RWPE1 (cell line): ENCODE measurements around the gene TMED9.

Source experiments
- CTCF ChIA-PET: fragments of 350-600 bp; sonication (Branson Sonifier 250); formaldehyde crosslinking; extraction: SDS; loops from one replicate; lab custom pipeline; 2021; lab: Yijun Ruan, JAX
- POLR2A ChIA-PET: fragments of 400-600 bp; formaldehyde crosslinking; extraction: SDS; loops from one replicate; lab custom pipeline; 2020; ENCODE audit warnings: antibody characterized with exemption; ENCODE audit not compliant: low non-redundant PET; lab: Yijun Ruan, JAX
- DNase-seq: peaks from one replicate; pipeline ENCODE4 v3.0.0; 2012; ENCODE audit warnings: low spot score
- H3K27ac ChIP-seq: fragments of 450-650 bp; 2 replicates; pipeline ENCODE4 v1.5.1; 2017
- TF ChIP-seq, protein P1 (sequence below): fragments of 450-650 bp; conservative IDR thresholded peaks from 2 replicates; pipeline ENCODE4 v1.5.1; 2017; ENCODE audit warnings: low read depth, mild to moderate bottlenecking

The TMED9 gene

DNA sequence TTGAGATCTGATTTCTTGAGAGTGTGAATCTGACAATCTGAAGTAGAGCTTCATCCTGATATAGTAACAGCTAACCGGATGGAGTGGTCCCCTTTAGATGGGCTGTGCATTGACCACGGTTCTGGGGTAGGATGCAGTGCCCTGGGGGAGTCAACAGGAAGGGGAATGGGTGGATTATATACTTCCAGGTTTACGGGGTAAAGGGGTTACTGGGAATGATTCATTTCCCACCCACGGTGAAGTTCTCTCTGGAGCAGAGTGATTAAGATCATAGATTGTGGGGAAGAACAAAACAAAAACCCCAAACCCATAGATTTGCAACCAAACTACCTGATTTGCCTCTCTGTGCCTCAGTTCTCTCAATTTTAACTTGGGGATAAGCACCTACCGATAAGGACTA is 6.5 kb downstream of the TMED9 start:
- no peak overlapping the region for H3K27ac ChIP-seq
- CTCF ChIA-PET, result interaction anchor here (1.0 kb wide), 1 partner anchor 9 kb away, joined by 4 read pairs; no protein-coding TSS in a partner anchor
- no peak for DNase-seq
- POLR2A ChIA-PET, result interaction anchor here (0.6 kb wide), 1 partner anchor 19 kb away, joined by 4 read pairs; no protein-coding TSS in a partner anchor
- TF ChIP-seq, protein P1, sequence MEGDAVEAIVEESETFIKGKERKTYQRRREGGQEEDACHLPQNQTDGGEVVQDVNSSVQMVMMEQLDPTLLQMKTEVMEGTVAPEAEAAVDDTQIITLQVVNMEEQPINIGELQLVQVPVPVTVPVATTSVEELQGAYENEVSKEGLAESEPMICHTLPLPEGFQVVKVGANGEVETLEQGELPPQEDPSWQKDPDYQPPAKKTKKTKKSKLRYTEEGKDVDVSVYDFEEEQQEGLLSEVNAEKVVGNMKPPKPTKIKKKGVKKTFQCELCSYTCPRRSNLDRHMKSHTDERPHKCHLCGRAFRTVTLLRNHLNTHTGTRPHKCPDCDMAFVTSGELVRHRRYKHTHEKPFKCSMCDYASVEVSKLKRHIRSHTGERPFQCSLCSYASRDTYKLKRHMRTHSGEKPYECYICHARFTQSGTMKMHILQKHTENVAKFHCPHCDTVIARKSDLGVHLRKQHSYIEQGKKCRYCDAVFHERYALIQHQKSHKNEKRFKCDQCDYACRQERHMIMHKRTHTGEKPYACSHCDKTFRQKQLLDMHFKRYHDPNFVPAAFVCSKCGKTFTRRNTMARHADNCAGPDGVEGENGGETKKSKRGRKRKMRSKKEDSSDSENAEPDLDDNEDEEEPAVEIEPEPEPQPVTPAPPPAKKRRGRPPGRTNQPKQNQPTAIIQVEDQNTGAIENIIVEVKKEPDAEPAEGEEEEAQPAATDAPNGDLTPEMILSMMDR, result no peak

DNA sequence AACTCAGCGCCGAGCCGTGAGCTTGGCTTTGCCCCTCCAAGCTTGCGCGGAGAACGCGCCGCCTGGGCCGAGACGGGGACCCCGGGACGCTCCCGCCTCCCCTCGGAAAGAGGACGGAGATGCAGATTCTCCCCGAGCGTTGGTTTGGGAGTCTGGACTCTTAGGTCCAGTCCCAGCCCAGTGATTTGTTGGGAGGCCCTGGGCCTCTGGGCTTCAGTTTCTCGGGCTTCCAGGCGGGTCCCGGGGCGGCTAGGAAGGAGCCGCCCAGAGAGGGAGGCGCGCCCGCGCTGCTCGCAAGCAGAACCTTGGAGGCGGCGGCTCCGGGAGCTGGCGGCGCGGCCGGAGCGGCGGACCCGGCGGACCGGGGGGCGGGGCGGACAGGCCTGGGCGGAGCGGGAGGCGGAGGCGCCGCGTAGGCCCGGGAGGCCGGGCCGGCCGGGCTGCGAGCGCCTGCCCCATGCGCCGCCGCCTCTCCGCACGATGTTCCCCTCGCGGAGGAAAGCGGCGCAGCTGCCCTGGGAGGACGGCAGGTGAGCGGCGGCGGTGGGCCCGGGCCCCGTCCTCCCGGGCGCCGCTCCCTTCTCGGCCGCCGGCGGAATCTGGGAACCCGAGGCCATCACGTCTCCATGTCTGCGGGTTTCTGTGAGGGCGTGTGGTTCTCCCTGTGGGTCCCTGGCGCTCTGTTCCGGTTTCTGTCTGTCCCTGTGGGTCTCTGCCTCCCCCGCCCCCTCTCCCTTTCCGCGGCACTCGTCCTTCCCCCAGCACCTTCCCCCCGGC is 7.9 kb downstream of the TMED9 start, which contains the start of gene B4GALT7:
Gene B4GALT7, plus strand, starts transcription at position 402 of the 777 bp plus-strand sequence. Its CDS starts 79 bp downstream, at position 481.
- POLR2A ChIA-PET, result interaction anchor here (0.6 kb wide), 1 partner anchor 78 kb away, joined by 3 read pairs; no protein-coding TSS in a partner anchor
- DNase-seq, result peak; percentile 91
- CTCF ChIA-PET, result no interaction called here
- H3K27ac ChIP-seq, result peak within 1 kb of the TSS; percentile 88
- TF ChIP-seq, protein P1, result no peak

DNA sequence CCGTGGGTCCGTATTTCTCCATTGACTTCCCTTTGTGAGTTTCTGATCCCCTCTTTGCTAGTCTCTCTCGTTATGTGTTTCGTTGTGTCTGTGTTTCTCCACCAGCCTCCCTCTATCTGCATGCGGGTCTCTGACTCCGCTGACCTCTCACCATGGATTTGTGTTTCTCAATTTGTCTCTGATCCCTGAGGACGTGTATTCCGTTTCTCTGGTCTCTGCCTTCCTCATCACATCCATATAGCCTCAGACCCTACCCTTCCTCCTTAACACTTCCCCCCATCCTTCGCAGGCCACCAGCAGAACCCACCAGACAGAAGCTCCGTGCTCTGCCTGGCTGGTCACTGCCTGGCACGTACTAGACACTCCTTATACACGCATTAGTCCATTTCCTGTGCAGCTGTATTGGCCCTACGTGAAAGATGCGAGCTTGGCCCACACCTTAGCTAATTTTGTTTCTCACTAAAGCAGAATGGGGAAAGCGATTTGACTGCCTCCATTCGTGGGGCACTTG is 8.6 kb downstream of the TMED9 start:
- peak overlapping the region; percentile 88 for H3K27ac ChIP-seq
- TF ChIP-seq, protein P1, result no peak
- POLR2A ChIA-PET, result no interaction called here
- CTCF ChIA-PET, result interaction anchor here (0.9 kb wide), 1 partner anchor 21 kb away, joined by 3 read pairs; no protein-coding TSS in a partner anchor
- no peak for DNase-seq

DNA sequence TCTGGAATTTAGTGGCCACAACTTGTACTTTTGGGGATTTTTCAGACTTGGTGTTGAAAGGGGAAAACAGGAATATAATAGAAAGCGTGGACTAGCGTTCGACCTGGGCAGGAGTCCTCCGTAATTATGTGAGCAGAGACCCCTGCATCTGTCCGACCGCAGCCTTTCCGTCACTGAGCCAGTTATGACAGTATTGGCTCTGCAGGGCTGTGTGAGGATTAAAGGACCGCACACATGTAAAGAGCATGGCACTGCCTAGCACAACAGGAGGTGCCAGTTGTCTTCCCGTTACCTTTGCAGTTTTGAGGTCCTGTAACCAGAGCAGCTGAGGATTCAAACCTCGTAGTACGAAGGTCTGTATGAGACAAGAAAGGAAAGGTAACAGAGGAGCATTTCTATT is 9.1 kb downstream of the TMED9 start:
- POLR2A ChIA-PET, result no interaction called here
- TF ChIP-seq, protein P1, result no peak
- CTCF ChIA-PET, result interaction anchor here (0.9 kb wide), 1 partner anchor 21 kb away, joined by 3 read pairs; no protein-coding TSS in a partner anchor
- H3K27ac ChIP-seq, result peak overlapping the region; percentile 88
- no peak for DNase-seq

DNA sequence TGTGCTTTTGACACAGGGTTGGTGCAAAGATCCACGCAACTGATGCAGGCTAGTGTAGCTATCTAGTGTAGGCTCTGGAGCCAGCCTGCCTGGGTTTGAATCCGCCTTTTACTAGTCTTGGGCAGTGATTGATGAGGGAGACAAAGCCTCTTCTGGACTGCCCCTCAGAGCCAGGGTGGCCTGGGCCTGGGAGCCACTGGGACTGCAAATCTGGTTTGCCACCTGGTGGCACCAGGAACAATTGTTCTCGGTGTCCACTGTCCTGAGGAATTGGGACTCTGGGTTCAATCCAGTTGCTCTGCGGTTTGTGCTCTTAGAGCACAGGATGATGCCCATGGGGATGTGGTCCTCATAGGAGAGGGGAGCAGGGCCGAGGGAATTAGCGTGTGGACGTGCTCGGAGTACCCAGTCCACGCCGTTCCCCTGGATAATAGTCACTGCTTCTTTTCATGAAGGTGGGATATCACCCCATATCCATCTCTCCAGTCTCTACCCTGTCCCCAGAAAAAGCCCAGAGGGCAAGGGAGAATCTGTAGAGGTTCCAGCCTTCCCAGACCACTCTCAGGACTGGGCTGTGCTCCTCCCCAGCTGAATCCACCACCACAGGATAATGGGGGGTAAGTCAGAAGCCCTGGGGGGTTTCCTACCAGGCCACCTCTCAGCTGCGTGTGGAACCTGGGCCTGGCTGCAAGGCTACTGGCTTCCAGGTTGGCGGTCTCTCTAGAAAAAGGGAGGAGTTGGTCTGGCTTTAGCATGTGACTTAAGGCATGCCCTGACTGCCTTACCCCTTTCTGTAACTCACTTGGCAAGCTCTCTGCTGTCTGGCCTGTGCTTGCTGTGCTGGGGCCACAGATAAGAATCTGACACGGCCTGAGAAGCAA is 9.8 kb downstream of the TMED9 start:
- DNase-seq, result no peak
- TF ChIP-seq, protein P1, result no peak
- H3K27ac ChIP-seq, result peak overlapping the region; percentile 55
- POLR2A ChIA-PET, result no interaction called here
- CTCF ChIA-PET, result interaction anchor here (0.9 kb wide), 1 partner anchor 20 kb away, joined by 3 read pairs; no protein-coding TSS in a partner anchor

DNA sequence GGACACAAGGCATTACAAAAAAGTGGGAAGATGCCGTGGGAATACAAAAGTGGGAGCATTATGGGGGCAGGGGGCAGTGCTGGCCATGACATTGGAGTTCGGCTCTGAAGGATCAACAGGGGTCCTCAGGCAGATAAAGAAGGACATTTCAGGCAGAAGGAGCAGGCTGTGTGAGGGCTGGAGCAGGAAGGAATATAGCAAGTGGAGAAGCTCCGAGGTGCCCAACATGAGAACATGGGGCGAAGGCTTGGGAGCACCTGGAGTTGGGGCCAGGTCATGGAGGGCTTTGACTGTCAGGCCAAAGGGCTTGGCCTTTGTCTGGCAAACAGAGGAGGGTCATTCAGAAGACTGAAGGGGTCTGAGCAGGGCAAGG is 10.4 kb downstream of the TMED9 start:
- no peak for DNase-seq
- H3K27ac ChIP-seq, result peak overlapping the region; percentile 55
- CTCF ChIA-PET, result no interaction called here
- TF ChIP-seq, protein P1, result no peak
- POLR2A ChIA-PET, result no interaction called here
